GM23338 (cell line): ENCODE data around the gene CPA3. TPM values are rescaled to one million over a fixed set of nuclear protein-coding genes. Genes with fewer than 3 reads are reported as not detected.

Experiments used
- ATAC-seq: fragments of 200-7000 bp; cut with Tn5 transposase; 3 replicates; pipeline ENCODE4 v1.9.1; 2020
- DNase-seq: peaks from one replicate; pipeline ENCODE4 v3.0.0-alpha.2; 2015; ENCODE audit warnings: low spot score
- H2AFZ ChIP-seq: fragments of 200-600 bp; sonication (generic); 2 replicates; pipeline ENCODE4 v1.8.0; 2016; ENCODE audit warnings: antibody characterized with exemption, mild to moderate bottlenecking, moderate library complexity
- H3F3A ChIP-seq: fragments of 200-600 bp; sonication (generic); replicated peaks from 2 replicates; pipeline ENCODE4 v1.8.0; 2017; ENCODE audit warnings: antibody characterized with exemption, mixed run types, low read depth
- H3K27ac ChIP-seq: fragments of 200-600 bp; sonication (generic); 2 replicates; pipeline ENCODE4 v1.6.1; 2016; ENCODE audit warnings: low read depth
- H3K27me3 ChIP-seq: fragments of 200-600 bp; sonication (generic); 2 replicates; pipeline ENCODE4 v1.8.0; 2016; ENCODE audit warnings: mild to moderate bottlenecking, mixed run types, moderate library complexity; ENCODE audit not compliant: insufficient read depth
- H3K36me3 ChIP-seq: fragments of 200-600 bp; sonication (generic); 2 replicates; pipeline ENCODE4 v1.8.0; 2016; ENCODE audit warnings: mild to moderate bottlenecking; ENCODE audit not compliant: insufficient read depth
- H3K4me1 ChIP-seq: fragments of 200-600 bp; sonication (generic); 2 replicates; pipeline ENCODE4 v1.8.0; 2016; ENCODE audit warnings: mild to moderate bottlenecking, moderate library complexity; ENCODE audit not compliant: insufficient read depth
- H3K4me2 ChIP-seq: fragments of 200-600 bp; sonication (generic); 2 replicates; pipeline ENCODE4 v1.7.1; 2017; ENCODE audit warnings: mixed run types
- H3K4me3 ChIP-seq: fragments of 200-600 bp; sonication (generic); 2 replicates; pipeline ENCODE4 v1.6.1; 2016; ENCODE audit warnings: mixed run types
- H3K79me2 ChIP-seq: fragments of 200-600 bp; sonication (generic); replicated peaks from 2 replicates; pipeline ENCODE4 v1.8.0; 2017; ENCODE audit warnings: mild to moderate bottlenecking; ENCODE audit not compliant: insufficient read depth
- H3K9me2 ChIP-seq: fragments of 200-600 bp; sonication (generic); 2 replicates; pipeline ENCODE4 v1.8.0; 2017; ENCODE audit not compliant: insufficient read depth
- H4K20me1 ChIP-seq: fragments of 200-600 bp; sonication (generic); replicated peaks from 2 replicates; pipeline ENCODE4 v1.8.0; 2017; ENCODE audit warnings: mild to moderate bottlenecking; ENCODE audit not compliant: insufficient read depth
- H3K27ac Mint-ChIP-seq: 2 replicates; pipeline ENCODE4 v1.8.0; 2020; ENCODE audit warnings: inconsistent platforms, mild to moderate bottlenecking, moderate library complexity, mixed read lengths
- H3K27me3 Mint-ChIP-seq: 3 replicates; pipeline ENCODE4 v1.8.0; 2022; ENCODE audit warnings: low read depth, mild to moderate bottlenecking, moderate library complexity, mixed read lengths, inconsistent platforms; ENCODE audit not compliant: insufficient read depth, poor library complexity
- H3K36me3 Mint-ChIP-seq: 3 replicates; pipeline ENCODE4 v1.8.0; 2021; ENCODE audit warnings: low read depth, mild to moderate bottlenecking, inconsistent platforms, moderate library complexity, mixed read lengths
- H3K4me1 Mint-ChIP-seq: 3 replicates; pipeline ENCODE4 v1.8.0; 2020; ENCODE audit warnings: mild to moderate bottlenecking, inconsistent platforms, mixed read lengths
- H3K4me3 Mint-ChIP-seq: 3 replicates; pipeline ENCODE4 v1.8.0; 2021; ENCODE audit warnings: moderate library complexity, mild to moderate bottlenecking, inconsistent platforms, mixed read lengths
- H3K9me3 Mint-ChIP-seq: 3 replicates; pipeline ENCODE4 v1.8.0; 2020; ENCODE audit warnings: moderate library complexity, mild to moderate bottlenecking, inconsistent platforms, mixed read lengths
- CREB1 ChIP-seq: fragments of 250-450 bp; sonication (Bioruptor Pico); IDR thresholded peaks from 2 replicates; pipeline ENCODE4 v1.5.0; 2020; ENCODE audit warnings: low read depth, mild to moderate bottlenecking, moderate library complexity
- EZH2 ChIP-seq: fragments of 200-600 bp; sonication (generic); IDR thresholded peaks from one replicate; pipeline ENCODE4 v1.8.0; 2017; ENCODE audit warnings: antibody characterized with exemption, mild to moderate bottlenecking, low read depth; ENCODE audit not compliant: unreplicated experiment
- EZH2phosphoT487 ChIP-seq: fragments of 200-600 bp; sonication (generic); IDR thresholded peaks from one replicate; pipeline ENCODE4 v1.8.1; 2018; ENCODE audit warnings: antibody characterized with exemption; ENCODE audit not compliant: unreplicated experiment
- JUNB ChIP-seq: IDR thresholded peaks from one replicate; pipeline ENCODE4 v1.6.1; 2016; ENCODE audit warnings: antibody characterized with exemption; ENCODE audit not compliant: unreplicated experiment
- NANOG ChIP-seq: IDR thresholded peaks from 2 replicates; pipeline ENCODE4 v1.6.1; 2016; ENCODE audit warnings: antibody characterized with exemption, borderline replicate concordance
- POLR2AphosphoS5 ChIP-seq: IDR thresholded peaks from 2 replicates; pipeline ENCODE4 v1.6.1; 2016; ENCODE audit warnings: antibody characterized with exemption, low read depth
- STAT1 ChIP-seq: IDR thresholded peaks from one replicate; pipeline ENCODE4 v1.6.1; 2016; ENCODE audit warnings: antibody characterized with exemption; ENCODE audit not compliant: unreplicated experiment
- ZNF114 ChIP-seq: fragments of 250-450 bp; sonication (Bioruptor Pico); IDR thresholded peaks from 2 replicates; pipeline ENCODE4 v1.5.0; 2020; ENCODE audit warnings: mild to moderate bottlenecking, moderate library complexity
- ZNF331 ChIP-seq: fragments of 250-450 bp; sonication (Bioruptor Pico); IDR thresholded peaks from 2 replicates; pipeline ENCODE4 v1.5.0; 2020; ENCODE audit warnings: low read depth, mild to moderate bottlenecking, moderate library complexity
- polyA plus RNA-seq: library from polyadenylated mRNA; unstranded; fragments of >200 nt; fragmentation: Nextera tagmentation; extraction: Ambion mirVana; gene quantifications from 2 replicates; pipeline ENCODE4 v1.2.1, GENCODE V29; 2016
- total RNA-seq: library from RNA; depleted of rRNA; stranded (reverse); fragments of >200 nt; shearing (Covaris generic); gene quantifications from 2 replicates; pipeline ENCODE4 v1.2.3, GENCODE V29; 2014
- TF ChIP-seq, protein P1 (sequence below): IDR thresholded peaks from 2 replicates; pipeline ENCODE4 v1.6.1; 2016; ENCODE audit warnings: antibody characterized with exemption
- TF ChIP-seq, protein P2 (sequence below), 2 experiments: fragments of 200-600 bp in 1 of 2; sonication (generic) in 1 of 2; conservative IDR thresholded peaks; 2 replicates each; pipeline versions ENCODE4 v1.5.1 to v1.6.1; 2016 to 2017; ENCODE audit warnings: antibody characterized with exemption in 2 of 2, low read depth in 2 of 2, mild to moderate bottlenecking in 2 of 2, moderate library complexity in 1 of 2
- TF ChIP-seq, protein P3 (sequence below): fragments of 250-450 bp; sonication (Bioruptor Pico); IDR thresholded peaks from 2 replicates; pipeline ENCODE4 v1.5.0; 2020; ENCODE audit warnings: mild to moderate bottlenecking, moderate library complexity
- TF ChIP-seq, protein P4 (sequence below): IDR thresholded peaks from one replicate; pipeline ENCODE4 v1.6.1; 2018; ENCODE audit warnings: antibody characterized with exemption; ENCODE audit not compliant: unreplicated experiment

CPA3 gene
- total and polyA plus RNA-seq, 2 experiments from 2014 or later = not detected

DNA sequence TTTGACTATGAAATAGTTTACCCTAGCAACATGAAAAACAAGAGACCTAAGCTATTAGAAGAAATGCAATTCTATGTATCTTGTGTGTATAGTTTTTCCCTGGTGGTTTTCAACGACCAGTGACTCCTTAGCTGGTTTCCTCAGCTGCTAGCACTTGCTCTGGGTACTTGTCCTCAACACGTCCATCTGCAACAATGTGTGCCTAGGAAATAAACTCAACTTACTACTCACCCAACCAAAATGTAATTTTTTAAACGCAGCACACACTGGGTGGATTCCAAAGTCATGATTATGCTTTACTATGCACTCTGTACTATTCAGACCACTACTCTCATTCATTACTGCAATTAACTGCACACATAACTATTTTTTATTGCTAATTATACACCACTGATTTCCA is 31.0 kb downstream of the CPA3 start:
- ATAC-seq (no peak), DNase-seq (no peak)
- no peak for TF ChIP-seq ZNF114 (CRISPR knock-in tag)
- TF ChIP-seq ZNF331 (CRISPR knock-in tag) = no peak
- TF ChIP-seq NANOG = no peak
- TF ChIP-seq EZH2phosphoT487 = no peak
- TF ChIP-seq, protein P1, sequence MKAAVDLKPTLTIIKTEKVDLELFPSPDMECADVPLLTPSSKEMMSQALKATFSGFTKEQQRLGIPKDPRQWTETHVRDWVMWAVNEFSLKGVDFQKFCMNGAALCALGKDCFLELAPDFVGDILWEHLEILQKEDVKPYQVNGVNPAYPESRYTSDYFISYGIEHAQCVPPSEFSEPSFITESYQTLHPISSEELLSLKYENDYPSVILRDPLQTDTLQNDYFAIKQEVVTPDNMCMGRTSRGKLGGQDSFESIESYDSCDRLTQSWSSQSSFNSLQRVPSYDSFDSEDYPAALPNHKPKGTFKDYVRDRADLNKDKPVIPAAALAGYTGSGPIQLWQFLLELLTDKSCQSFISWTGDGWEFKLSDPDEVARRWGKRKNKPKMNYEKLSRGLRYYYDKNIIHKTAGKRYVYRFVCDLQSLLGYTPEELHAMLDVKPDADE = no peak
- no peak for TF ChIP-seq CREB1 (CRISPR knock-in tag)
- TF ChIP-seq STAT1 = no peak
- TF ChIP-seq POLR2AphosphoS5 = no peak
- TF ChIP-seq, protein P2, sequence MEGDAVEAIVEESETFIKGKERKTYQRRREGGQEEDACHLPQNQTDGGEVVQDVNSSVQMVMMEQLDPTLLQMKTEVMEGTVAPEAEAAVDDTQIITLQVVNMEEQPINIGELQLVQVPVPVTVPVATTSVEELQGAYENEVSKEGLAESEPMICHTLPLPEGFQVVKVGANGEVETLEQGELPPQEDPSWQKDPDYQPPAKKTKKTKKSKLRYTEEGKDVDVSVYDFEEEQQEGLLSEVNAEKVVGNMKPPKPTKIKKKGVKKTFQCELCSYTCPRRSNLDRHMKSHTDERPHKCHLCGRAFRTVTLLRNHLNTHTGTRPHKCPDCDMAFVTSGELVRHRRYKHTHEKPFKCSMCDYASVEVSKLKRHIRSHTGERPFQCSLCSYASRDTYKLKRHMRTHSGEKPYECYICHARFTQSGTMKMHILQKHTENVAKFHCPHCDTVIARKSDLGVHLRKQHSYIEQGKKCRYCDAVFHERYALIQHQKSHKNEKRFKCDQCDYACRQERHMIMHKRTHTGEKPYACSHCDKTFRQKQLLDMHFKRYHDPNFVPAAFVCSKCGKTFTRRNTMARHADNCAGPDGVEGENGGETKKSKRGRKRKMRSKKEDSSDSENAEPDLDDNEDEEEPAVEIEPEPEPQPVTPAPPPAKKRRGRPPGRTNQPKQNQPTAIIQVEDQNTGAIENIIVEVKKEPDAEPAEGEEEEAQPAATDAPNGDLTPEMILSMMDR (conservative IDR thresholded peaks at IDR 0.05; ENCODE audit: low read depth in 2 of 2) = no peak
- TF ChIP-seq, protein P3, sequence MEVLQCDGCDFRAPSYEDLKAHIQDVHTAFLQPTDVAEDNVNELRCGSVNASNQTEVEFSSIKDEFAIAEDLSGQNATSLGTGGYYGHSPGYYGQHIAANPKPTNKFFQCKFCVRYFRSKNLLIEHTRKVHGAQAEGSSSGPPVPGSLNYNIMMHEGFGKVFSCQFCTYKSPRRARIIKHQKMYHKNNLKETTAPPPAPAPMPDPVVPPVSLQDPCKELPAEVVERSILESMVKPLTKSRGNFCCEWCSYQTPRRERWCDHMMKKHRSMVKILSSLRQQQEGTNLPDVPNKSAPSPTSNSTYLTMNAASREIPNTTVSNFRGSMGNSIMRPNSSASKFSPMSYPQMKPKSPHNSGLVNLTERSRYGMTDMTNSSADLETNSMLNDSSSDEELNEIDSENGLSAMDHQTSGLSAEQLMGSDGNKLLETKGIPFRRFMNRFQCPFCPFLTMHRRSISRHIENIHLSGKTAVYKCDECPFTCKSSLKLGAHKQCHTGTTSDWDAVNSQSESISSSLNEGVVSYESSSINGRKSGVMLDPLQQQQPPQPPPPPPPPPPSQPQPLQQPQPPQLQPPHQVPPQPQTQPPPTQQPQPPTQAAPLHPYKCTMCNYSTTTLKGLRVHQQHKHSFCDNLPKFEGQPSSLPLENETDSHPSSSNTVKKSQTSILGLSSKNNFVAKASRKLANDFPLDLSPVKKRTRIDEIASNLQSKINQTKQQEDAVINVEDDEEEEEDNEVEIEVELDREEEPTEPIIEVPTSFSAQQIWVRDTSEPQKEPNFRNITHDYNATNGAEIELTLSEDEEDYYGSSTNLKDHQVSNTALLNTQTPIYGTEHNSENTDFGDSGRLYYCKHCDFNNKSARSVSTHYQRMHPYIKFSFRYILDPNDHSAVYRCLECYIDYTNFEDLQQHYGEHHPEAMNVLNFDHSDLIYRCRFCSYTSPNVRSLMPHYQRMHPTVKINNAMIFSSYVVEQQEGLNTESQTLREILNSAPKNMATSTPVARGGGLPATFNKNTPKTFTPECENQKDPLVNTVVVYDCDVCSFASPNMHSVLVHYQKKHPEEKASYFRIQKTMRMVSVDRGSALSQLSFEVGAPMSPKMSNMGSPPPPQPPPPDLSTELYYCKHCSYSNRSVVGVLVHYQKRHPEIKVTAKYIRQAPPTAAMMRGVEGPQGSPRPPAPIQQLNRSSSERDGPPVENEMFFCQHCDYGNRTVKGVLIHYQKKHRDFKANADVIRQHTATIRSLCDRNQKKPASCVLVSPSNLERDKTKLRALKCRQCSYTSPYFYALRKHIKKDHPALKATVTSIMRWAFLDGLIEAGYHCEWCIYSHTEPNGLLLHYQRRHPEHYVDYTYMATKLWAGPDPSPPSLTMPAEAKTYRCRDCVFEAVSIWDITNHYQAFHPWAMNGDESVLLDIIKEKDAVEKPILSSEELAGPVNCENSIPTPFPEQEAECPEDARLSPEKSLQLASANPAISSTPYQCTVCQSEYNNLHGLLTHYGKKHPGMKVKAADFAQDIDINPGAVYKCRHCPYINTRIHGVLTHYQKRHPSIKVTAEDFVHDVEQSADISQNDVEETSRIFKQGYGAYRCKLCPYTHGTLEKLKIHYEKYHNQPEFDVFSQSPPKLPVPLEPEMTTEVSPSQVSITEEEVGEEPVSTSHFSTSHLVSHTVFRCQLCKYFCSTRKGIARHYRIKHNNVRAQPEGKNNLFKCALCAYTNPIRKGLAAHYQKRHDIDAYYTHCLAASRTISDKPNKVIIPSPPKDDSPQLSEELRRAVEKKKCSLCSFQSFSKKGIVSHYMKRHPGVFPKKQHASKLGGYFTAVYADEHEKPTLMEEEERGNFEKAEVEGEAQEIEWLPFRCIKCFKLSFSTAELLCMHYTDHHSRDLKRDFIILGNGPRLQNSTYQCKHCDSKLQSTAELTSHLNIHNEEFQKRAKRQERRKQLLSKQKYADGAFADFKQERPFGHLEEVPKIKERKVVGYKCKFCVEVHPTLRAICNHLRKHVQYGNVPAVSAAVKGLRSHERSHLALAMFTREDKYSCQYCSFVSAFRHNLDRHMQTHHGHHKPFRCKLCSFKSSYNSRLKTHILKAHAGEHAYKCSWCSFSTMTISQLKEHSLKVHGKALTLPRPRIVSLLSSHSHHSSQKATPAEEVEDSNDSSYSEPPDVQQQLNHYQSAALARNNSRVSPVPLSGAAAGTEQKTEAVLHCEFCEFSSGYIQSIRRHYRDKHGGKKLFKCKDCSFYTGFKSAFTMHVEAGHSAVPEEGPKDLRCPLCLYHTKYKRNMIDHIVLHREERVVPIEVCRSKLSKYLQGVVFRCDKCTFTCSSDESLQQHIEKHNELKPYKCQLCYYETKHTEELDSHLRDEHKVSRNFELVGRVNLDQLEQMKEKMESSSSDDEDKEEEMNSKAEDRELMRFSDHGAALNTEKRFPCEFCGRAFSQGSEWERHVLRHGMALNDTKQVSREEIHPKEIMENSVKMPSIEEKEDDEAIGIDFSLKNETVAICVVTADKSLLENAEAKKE (CRISPR knock-in tag) = no peak
- TF ChIP-seq, protein P4, sequence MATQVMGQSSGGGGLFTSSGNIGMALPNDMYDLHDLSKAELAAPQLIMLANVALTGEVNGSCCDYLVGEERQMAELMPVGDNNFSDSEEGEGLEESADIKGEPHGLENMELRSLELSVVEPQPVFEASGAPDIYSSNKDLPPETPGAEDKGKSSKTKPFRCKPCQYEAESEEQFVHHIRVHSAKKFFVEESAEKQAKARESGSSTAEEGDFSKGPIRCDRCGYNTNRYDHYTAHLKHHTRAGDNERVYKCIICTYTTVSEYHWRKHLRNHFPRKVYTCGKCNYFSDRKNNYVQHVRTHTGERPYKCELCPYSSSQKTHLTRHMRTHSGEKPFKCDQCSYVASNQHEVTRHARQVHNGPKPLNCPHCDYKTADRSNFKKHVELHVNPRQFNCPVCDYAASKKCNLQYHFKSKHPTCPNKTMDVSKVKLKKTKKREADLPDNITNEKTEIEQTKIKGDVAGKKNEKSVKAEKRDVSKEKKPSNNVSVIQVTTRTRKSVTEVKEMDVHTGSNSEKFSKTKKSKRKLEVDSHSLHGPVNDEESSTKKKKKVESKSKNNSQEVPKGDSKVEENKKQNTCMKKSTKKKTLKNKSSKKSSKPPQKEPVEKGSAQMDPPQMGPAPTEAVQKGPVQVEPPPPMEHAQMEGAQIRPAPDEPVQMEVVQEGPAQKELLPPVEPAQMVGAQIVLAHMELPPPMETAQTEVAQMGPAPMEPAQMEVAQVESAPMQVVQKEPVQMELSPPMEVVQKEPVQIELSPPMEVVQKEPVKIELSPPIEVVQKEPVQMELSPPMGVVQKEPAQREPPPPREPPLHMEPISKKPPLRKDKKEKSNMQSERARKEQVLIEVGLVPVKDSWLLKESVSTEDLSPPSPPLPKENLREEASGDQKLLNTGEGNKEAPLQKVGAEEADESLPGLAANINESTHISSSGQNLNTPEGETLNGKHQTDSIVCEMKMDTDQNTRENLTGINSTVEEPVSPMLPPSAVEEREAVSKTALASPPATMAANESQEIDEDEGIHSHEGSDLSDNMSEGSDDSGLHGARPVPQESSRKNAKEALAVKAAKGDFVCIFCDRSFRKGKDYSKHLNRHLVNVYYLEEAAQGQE = no peak
- TF ChIP-seq EZH2 = no peak
- TF ChIP-seq JUNB = no peak
- H3K4me1 Mint-ChIP-seq = no peaks in the 10 kb centered on the region
- no peak overlapping the region for H3K27ac Mint-ChIP-seq
- no peaks in the 10 kb centered on the region for H3K36me3 Mint-ChIP-seq
- no peak overlapping the region for H3K27ac ChIP-seq
- no peaks in the 10 kb centered on the region for H3K27me3 ChIP-seq
- no peaks in the 10 kb centered on the region for H3K27me3 Mint-ChIP-seq
- no peaks in the 10 kb centered on the region for H3K9me2 ChIP-seq
- no peak overlapping the region for H3K4me3 Mint-ChIP-seq
- no peaks in the 10 kb centered on the region for H3K4me1 ChIP-seq
- no peaks in the 10 kb centered on the region for H3K79me2 ChIP-seq
- H4K20me1 ChIP-seq = no peaks in the 10 kb centered on the region
- no peaks in the 10 kb centered on the region for H3K9me3 Mint-ChIP-seq
- no peak overlapping the region for H3K4me2 ChIP-seq
- H3K36me3 ChIP-seq = no peaks in the 10 kb centered on the region
- no peak overlapping the region for H2AFZ ChIP-seq
- no peak overlapping the region for H3K4me3 ChIP-seq
- H3F3A ChIP-seq = no peaks in the 10 kb centered on the region
